C4-2B (cell line): ENCODE measurements around the gene PHACTR1.

ENCODE experiments used
- H3K27ac ChIP-seq: fragments of 450-650 bp; 2 replicates; pipeline ENCODE4 v1.5.1; 2017
- ZFX ChIP-seq: fragments of 450-650 bp; IDR thresholded peaks from 2 replicates; pipeline ENCODE4 v1.6.1; 2017
- TF ChIP-seq, protein P1 (sequence below): fragments of 450-650 bp; conservative IDR thresholded peaks from 2 replicates; pipeline ENCODE4 v1.5.1; 2017; ENCODE audit warnings: mild to moderate bottlenecking

Gene PHACTR1

DNA sequence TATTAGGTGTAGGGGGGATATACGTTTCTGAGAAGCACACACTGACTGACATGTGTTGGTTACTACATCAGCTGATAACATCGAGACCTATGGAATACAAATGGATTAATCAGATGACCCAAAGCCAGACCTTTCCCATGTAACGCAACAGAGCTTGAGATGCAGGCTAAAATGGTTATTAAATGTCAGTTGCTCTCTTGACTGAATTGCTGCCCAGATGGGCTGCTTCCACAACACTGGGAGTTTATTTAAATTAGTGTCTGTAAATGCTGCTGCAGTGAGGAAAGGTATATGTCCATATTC, 298.8 kb downstream of the PHACTR1 start:
- no peak for TF ChIP-seq ZFX
- TF ChIP-seq, protein P1, sequence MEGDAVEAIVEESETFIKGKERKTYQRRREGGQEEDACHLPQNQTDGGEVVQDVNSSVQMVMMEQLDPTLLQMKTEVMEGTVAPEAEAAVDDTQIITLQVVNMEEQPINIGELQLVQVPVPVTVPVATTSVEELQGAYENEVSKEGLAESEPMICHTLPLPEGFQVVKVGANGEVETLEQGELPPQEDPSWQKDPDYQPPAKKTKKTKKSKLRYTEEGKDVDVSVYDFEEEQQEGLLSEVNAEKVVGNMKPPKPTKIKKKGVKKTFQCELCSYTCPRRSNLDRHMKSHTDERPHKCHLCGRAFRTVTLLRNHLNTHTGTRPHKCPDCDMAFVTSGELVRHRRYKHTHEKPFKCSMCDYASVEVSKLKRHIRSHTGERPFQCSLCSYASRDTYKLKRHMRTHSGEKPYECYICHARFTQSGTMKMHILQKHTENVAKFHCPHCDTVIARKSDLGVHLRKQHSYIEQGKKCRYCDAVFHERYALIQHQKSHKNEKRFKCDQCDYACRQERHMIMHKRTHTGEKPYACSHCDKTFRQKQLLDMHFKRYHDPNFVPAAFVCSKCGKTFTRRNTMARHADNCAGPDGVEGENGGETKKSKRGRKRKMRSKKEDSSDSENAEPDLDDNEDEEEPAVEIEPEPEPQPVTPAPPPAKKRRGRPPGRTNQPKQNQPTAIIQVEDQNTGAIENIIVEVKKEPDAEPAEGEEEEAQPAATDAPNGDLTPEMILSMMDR = no peak
- no peak overlapping the region for H3K27ac ChIP-seq

DNA sequence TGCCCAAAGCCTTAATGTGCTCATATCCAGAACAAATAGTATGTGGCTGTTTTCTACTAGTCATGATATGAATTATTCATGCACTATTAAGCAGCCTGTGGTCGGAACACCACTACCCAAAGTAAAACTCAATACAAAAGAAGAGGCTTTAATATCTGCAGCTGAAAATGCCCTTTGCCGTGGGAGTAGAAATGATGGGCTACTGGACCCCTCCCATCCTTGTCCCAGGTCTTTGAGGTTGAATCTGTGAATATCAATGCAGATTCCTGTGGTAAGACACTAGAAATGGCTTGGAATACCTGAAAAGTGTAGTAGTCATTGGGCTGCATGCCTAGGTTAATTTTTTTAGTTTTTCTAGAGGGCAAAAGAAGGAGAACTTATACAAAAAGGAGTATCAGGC, 308.0 kb downstream of the PHACTR1 start:
- no peak overlapping the region for H3K27ac ChIP-seq
- no peak for TF ChIP-seq ZFX
- TF ChIP-seq, protein P1 = no peak

- H3K27ac ChIP-seq = no peak overlapping the region
- no peak for TF ChIP-seq ZFX
- TF ChIP-seq, protein P1 = no peak
Measured at GRCh38 chr6:13025893-13026499, 309.4 kb downstream of the PHACTR1 start.

GRCh38 chr6:13026557-13026956, 310.0 kb downstream of the PHACTR1 start:
- TF ChIP-seq ZFX = no peak
- TF ChIP-seq, protein P1 = no peak
- no peak overlapping the region for H3K27ac ChIP-seq

DNA sequence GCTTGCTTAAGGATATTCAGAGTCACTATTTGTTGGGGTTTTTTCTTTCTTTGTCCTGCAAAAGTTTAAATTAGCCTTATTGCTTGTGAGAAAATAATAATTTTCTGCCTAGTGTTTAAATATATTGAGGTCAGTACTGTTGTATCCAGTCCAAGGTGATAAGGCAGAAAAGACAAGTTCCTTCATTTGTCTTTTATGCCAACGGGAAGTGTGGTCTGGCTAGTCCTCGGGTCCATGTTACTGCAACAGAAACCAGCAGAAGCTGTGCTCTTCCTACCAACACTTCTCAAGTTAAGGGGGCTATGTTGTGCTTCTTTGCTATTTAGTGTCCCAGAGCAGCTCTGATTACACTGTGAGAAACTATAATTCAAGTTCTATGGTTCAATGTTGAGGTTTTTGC, 310.6 kb downstream of the PHACTR1 start:
- TF ChIP-seq, protein P1 = no peak
- no peak for TF ChIP-seq ZFX
- H3K27ac ChIP-seq = no peak overlapping the region

DNA sequence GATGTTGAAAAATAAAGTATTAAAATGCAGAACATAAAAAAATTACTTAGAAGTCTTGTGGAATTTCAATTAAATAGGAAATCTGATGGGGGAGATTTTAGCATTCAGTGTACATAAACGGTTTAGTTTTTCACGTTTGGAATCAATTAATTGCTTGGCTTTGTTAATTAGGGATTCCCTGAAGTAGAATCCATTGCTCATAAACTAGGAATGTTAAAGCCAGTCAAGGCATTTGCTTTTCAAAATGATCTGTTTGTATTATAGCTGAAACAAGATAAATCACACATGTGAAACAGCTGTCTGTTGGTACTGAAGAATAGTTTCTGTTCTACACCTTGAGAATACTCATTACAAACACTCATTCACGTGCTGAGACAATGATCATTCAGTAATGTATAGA, 313.8 kb downstream of the PHACTR1 start:
- TF ChIP-seq ZFX = no peak
- TF ChIP-seq, protein P1 = no peak

GRCh38 chr6:13032566-13032965, 316.0 kb downstream of the PHACTR1 start:
- no peak overlapping the region for H3K27ac ChIP-seq
- no peak for TF ChIP-seq ZFX
- TF ChIP-seq, protein P1 = no peak

More for the DNA sequence above, 313.8 kb downstream of the PHACTR1 start:
- no peak overlapping the region for H3K27ac ChIP-seq
